Measurements from ENCODE around the gene RAMACL. TPM values are rescaled to one million over a fixed set of nuclear protein-coding genes. Genes with fewer than 3 reads are reported as not detected.

The RAMACL gene
- total RNA-seq, 2 experiments from 2014 or later, result 0.30 to 0.41 TPM

GRCh38 chr6:166572370-166573261 lies 13.9 kb downstream of the RAMACL start:
- TF ChIP-seq, protein P1, sequence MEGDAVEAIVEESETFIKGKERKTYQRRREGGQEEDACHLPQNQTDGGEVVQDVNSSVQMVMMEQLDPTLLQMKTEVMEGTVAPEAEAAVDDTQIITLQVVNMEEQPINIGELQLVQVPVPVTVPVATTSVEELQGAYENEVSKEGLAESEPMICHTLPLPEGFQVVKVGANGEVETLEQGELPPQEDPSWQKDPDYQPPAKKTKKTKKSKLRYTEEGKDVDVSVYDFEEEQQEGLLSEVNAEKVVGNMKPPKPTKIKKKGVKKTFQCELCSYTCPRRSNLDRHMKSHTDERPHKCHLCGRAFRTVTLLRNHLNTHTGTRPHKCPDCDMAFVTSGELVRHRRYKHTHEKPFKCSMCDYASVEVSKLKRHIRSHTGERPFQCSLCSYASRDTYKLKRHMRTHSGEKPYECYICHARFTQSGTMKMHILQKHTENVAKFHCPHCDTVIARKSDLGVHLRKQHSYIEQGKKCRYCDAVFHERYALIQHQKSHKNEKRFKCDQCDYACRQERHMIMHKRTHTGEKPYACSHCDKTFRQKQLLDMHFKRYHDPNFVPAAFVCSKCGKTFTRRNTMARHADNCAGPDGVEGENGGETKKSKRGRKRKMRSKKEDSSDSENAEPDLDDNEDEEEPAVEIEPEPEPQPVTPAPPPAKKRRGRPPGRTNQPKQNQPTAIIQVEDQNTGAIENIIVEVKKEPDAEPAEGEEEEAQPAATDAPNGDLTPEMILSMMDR (conservative IDR thresholded peaks at IDR 0.05; ENCODE audit: low read length), result no peak
- no peak overlapping the region for H3K4me2 ChIP-seq (ENCODE audit: low read length)
- no peaks in the 10 kb centered on the region for H3K9me3 ChIP-seq (ENCODE audit: low read length)
- no peak overlapping the region for H3K27ac ChIP-seq (ENCODE audit: low read depth, low read length, poor library complexity, severe bottlenecking)
- H3K79me2 ChIP-seq (ENCODE audit: insufficient read depth, low read depth, low read length), result no peaks in the 10 kb centered on the region
- no peak overlapping the region for H3K4me3 ChIP-seq (ENCODE audit: low read depth, low read length, poor library complexity, severe bottlenecking)
- BruUV-seq (replicated peaks), result no TSS peak
- intact Hi-C loops (cut with micrococcal nuclease; ENCODE audit: unreplicated experiment), result no loop called here
- no peak overlapping the region for H2AFZ ChIP-seq (ENCODE audit: low read length)
- no peaks in the 10 kb centered on the region for H4K20me1 ChIP-seq (ENCODE audit: insufficient read depth, low read length)
- no peaks in the 10 kb centered on the region for H3K4me1 ChIP-seq (ENCODE audit: insufficient read depth, low read length, poor library complexity, severe bottlenecking)
- ChIA-PET POLR2A (no interaction called here), CTCF (ENCODE audit: unreplicated experiment) (no interaction called here)
- H3K36me3 ChIP-seq (ENCODE audit: insufficient read depth, low read length), result no peaks in the 10 kb centered on the region
- DNase-seq (ENCODE audit: low spot score), result no peak
- H3K9me2 ChIP-seq (ENCODE audit: insufficient read depth, low read length), result no peaks in the 10 kb centered on the region

- H3K9me2 ChIP-seq (ENCODE audit: insufficient read depth, low read length), result no peaks in the 10 kb centered on the region
- CTCF ChIA-PET (ENCODE audit: unreplicated experiment), result no interaction called here
- POLR2A ChIA-PET, result interaction anchor here (0.7 kb wide), 1 partner anchor 131 kb away, joined by 3 read pairs; no protein-coding TSS in a partner anchor
- no peak for TF ChIP-seq EZH2phosphoT487 (IDR thresholded peaks at IDR 0.05; ENCODE audit: borderline replicate concordance, low read depth, low read length)
- TF ChIP-seq, protein P1 (conservative IDR thresholded peaks at IDR 0.05; ENCODE audit: low read length), result no peak
- DNase-seq (ENCODE audit: low spot score), result no peak
- no peaks in the 10 kb centered on the region for H3K9me3 ChIP-seq (ENCODE audit: low read length)
- H3K4me3 ChIP-seq (ENCODE audit: low read depth, low read length, poor library complexity, severe bottlenecking), result no peak overlapping the region
- H3K4me1 ChIP-seq (ENCODE audit: insufficient read depth, low read length, poor library complexity, severe bottlenecking), result no peaks in the 10 kb centered on the region
- no TSS peak for BruUV-seq (replicated peaks)
- no peaks in the 10 kb centered on the region for H4K20me1 ChIP-seq (ENCODE audit: insufficient read depth, low read length)
- intact Hi-C loops (cut with micrococcal nuclease; ENCODE audit: unreplicated experiment), result no loop called here
- H3K27ac ChIP-seq (ENCODE audit: low read depth, low read length, poor library complexity, severe bottlenecking), result no peak overlapping the region
- no peaks in the 10 kb centered on the region for H3K36me3 ChIP-seq (ENCODE audit: insufficient read depth, low read length)
- H3K79me2 ChIP-seq (ENCODE audit: insufficient read depth, low read depth, low read length), result no peaks in the 10 kb centered on the region
- H3K4me2 ChIP-seq (ENCODE audit: low read length), result no peak overlapping the region
- no peak overlapping the region for H2AFZ ChIP-seq (ENCODE audit: low read length)
These were observed 15.4 kb downstream of the RAMACL start for GRCh38 chr6:166570929-166571713.
